Right atrium auricular region (tissue), 2 donors: Measurements from ENCODE around the gene EMC10. TPM values are rescaled to one million over a fixed set of nuclear protein-coding genes. Genes with fewer than 3 reads are reported as not detected.

Source experiments
- DNase-seq: peaks from one replicate; pipeline ENCODE4 v3.0.0-alpha.2; 2019; ENCODE audit warnings: low spot score
- H3K27ac ChIP-seq, 2 donors: fragments of 200-600 bp; sonication (generic); 1 replicate in 1 of 2; 2 replicates in 1 of 2; pipeline ENCODE4 v1.5.1; 2016 to 2019
- H3K27me3 ChIP-seq, 2 donors: fragments of 200-600 bp; sonication (generic); one replicate each; pipeline versions ENCODE4 v1.5.1 to v1.6.0; 2017 to 2019
- H3K36me3 ChIP-seq: fragments of 200-600 bp; sonication (generic); one replicate; pipeline ENCODE4 v1.5.1; 2016
- H3K4me1 ChIP-seq, 2 donors: fragments of 200-600 bp; sonication (generic); one replicate each; pipeline versions ENCODE4 v1.5.1 to v1.6.0; 2017 to 2019
- H3K4me3 ChIP-seq, 2 donors: fragments of 200-600 bp; sonication (generic); 1 replicate in 1 of 2; 2 replicates in 1 of 2; pipeline ENCODE4 v1.5.1; 2017 to 2019; ENCODE audit warnings: mild to moderate bottlenecking in 1 of 2, moderate library complexity in 1 of 2
- H3K9me3 ChIP-seq, 2 donors: fragments of 200-600 bp; sonication (generic); one replicate each; pipeline ENCODE4 v1.5.1; 2019
- total RNA-seq, 2 donors: library from RNA; depleted of rRNA; stranded (reverse); fragments of >200 nt; gene quantifications; one replicate each; pipeline ENCODE4 v1.1.0, GENCODE V29; 2016
- TF ChIP-seq, protein P1 (sequence below), 2 donors: fragments of 200-600 bp; sonication (generic); IDR thresholded peaks; one replicate each; pipeline ENCODE4 v1.5.1; 2019; ENCODE audit warnings: antibody characterized with exemption in 2 of 2

The EMC10 gene
- total RNA-seq, 2 donors from 2014 or later: 94.9 to 112 TPM

GRCh38 chr19:50461066-50461875 lies 15.0 kb upstream of the EMC10 start:
- TF ChIP-seq, protein P1, sequence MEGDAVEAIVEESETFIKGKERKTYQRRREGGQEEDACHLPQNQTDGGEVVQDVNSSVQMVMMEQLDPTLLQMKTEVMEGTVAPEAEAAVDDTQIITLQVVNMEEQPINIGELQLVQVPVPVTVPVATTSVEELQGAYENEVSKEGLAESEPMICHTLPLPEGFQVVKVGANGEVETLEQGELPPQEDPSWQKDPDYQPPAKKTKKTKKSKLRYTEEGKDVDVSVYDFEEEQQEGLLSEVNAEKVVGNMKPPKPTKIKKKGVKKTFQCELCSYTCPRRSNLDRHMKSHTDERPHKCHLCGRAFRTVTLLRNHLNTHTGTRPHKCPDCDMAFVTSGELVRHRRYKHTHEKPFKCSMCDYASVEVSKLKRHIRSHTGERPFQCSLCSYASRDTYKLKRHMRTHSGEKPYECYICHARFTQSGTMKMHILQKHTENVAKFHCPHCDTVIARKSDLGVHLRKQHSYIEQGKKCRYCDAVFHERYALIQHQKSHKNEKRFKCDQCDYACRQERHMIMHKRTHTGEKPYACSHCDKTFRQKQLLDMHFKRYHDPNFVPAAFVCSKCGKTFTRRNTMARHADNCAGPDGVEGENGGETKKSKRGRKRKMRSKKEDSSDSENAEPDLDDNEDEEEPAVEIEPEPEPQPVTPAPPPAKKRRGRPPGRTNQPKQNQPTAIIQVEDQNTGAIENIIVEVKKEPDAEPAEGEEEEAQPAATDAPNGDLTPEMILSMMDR (IDR thresholded peaks at IDR 0.05): peak; percentile 72 to 83
- Histone ChIP-seq H3K36me3 (no peaks in the 10 kb centered on the region), H3K9me3 (no peaks in the 10 kb centered on the region), H3K4me1 (no peaks in the 10 kb centered on the region), H3K27me3 (peaks cover 0 to 3% of the 10 kb centered on the region in 2 donors), H3K4me3 (no peak overlapping the region), H3K27ac (no peak overlapping the region)
- no peak for DNase-seq

DNA sequence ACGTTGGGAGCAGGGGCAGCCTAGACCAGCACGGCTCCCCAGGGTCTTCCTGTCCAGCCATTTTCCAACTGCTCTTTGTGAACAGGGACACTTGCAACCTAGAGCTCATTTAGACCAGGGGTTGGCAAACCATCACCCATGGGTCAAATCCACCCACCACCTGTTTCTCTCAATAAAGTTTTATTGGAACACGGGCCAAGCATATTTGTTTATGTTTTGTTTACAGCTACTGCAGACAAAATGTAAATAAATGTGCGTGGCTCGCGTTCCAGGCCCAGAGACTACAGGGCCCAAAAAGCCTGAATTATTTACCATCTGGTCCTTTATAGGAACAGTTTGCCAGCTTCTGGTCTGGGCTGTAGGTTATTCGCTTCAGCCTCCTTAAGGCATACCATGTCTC lies 13.3 kb upstream of the EMC10 start:
- Histone ChIP-seq H3K4me1 (no peaks in the 10 kb centered on the region), H3K9me3 (no peaks in the 10 kb centered on the region), H3K27me3 (peaks cover 0 to 3% of the 10 kb centered on the region in 2 donors), H3K27ac (no peak overlapping the region), H3K36me3 (no peaks in the 10 kb centered on the region), H3K4me3 (no peak overlapping the region)
- no peak for DNase-seq
- TF ChIP-seq, protein P1 (IDR thresholded peaks at IDR 0.05): no peak

- no peaks in the 10 kb centered on the region for H3K9me3 ChIP-seq
- no peak overlapping the region for H3K27ac ChIP-seq
- H3K27me3 ChIP-seq: no peaks in the 10 kb centered on the region
- no peaks in the 10 kb centered on the region for H3K4me1 ChIP-seq
- no peak overlapping the region for H3K4me3 ChIP-seq
- TF ChIP-seq, protein P1 (IDR thresholded peaks at IDR 0.05): no peak
- H3K36me3 ChIP-seq: no peaks in the 10 kb centered on the region
- DNase-seq: no peak
These were observed 12.0 kb upstream of the EMC10 start for GRCh38 chr19:50464348-50464747.

GRCh38 chr19:50465000-50465399 lies 11.3 kb upstream of the EMC10 start:
- Histone ChIP-seq H3K27ac (no peak overlapping the region), H3K27me3 (no peaks in the 10 kb centered on the region)
- DNase-seq: no peak

DNA sequence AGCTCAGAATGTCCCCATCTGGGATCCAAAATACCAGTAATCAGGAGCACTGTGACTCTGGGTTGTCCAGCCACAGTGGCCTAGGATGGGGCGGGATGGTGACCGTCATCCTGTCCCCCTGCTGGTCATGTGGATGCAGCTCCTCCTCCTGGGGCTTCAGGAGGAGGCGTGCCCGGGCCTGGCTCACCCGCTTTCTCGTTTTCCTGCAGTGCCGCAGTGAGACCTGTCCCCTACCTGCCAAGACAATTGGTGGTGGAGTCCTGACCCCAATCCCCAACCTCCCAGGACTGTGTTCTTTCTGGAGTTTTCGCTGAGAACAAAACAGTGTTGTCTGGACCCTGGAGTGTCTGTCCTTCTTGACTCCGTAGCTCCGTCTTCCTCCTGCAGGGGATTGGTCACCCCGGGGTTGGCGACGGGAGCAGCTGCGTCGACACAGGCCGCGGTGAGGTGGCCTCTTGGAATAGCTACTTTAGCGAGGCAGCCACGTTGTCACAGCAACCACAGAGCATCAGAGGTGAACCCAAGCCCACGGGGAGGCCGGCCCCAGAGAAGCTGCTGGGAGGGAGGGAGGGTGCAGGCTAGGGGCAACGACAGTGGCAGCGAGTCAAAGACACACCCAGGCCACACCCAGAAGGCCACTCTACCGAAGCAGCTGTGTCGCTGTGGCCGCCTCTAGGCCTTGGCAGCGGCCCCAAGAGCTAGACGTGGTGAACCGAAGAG lies 10.2 kb upstream of the EMC10 start:
- TF ChIP-seq, protein P1 (IDR thresholded peaks at IDR 0.05): peak in 1 of 2 donors; percentile 26
- DNase-seq: no peak
- no peak overlapping the region for H3K27ac ChIP-seq
- H3K27me3 ChIP-seq: no peaks in the 10 kb centered on the region
- H3K4me3 ChIP-seq: no peak overlapping the region
- H3K36me3 ChIP-seq: no peaks in the 10 kb centered on the region
- no peaks in the 10 kb centered on the region for H3K9me3 ChIP-seq
- H3K4me1 ChIP-seq: no peaks in the 10 kb centered on the region

More at GRCh38 chr19:50465000-50465399, 11.3 kb upstream of the EMC10 start:
- H3K4me3 ChIP-seq: no peak overlapping the region
- TF ChIP-seq, protein P1 (IDR thresholded peaks at IDR 0.05): no peak
- no peaks in the 10 kb centered on the region for H3K9me3 ChIP-seq
- no peaks in the 10 kb centered on the region for H3K4me1 ChIP-seq
- H3K36me3 ChIP-seq: no peaks in the 10 kb centered on the region
